Activated gamma-delta T cell treated with Interleukin-2 at 50 U/mL for 16 hours (primary cell): Measurements from ENCODE around the gene STARD7.
"Not testable (repeated sequence)": the region's sequence is repeated elsewhere in the genome, so short reads cannot be mapped to it uniquely, and the experiment has no call there.

ENCODE experiments used
- DNase-seq: peaks from one replicate; pipeline ENCODE4 v3.0.0-alpha.2; 2020

Gene STARD7

GRCh38 chr2:96233436-96233835 is 24.8 kb upstream of the STARD7 start:
- DNase-seq, result no peak

GRCh38 chr2:96231316-96231715 is 22.7 kb upstream of the STARD7 start:
- no peak for DNase-seq

GRCh38 chr2:96225016-96225533 is 16.4 kb upstream of the STARD7 start:
- no peak for DNase-seq

- DNase-seq, result not testable (repeated sequence)
These were observed 12.5 kb upstream of the STARD7 start for GRCh38 chr2:96221106-96221505.

GRCh38 chr2:96219959-96220358 is 11.3 kb upstream of the STARD7 start:
- DNase-seq, result not testable (repeated sequence)

- DNase-seq, result no peak
These were observed 10.0 kb upstream of the STARD7 start for GRCh38 chr2:96218508-96219131.

- DNase-seq, result no peak
These were observed 5.9 kb upstream of the STARD7 start for GRCh38 chr2:96214554-96214953.

- DNase-seq, result no peak
These were observed 4.8 kb upstream of the STARD7 start for GRCh38 chr2:96213379-96213778.

GRCh38 chr2:96212339-96212738 is 3.7 kb upstream of the STARD7 start:
- DNase-seq, result no peak

- no peak for DNase-seq
These were observed 1.1 kb upstream of the STARD7 start for GRCh38 chr2:96209729-96210085.

- no peak for DNase-seq
These were observed 543 bp upstream of the STARD7 start for GRCh38 chr2:96209011-96209728.

GRCh38 chr2:96207774-96208142 is 869 bp downstream of the STARD7 start:
- no peak for DNase-seq

GRCh38 chr2:96207073-96207773 is 1.4 kb downstream of the STARD7 start:
- no peak for DNase-seq

- DNase-seq, result no peak
These were observed 2.7 kb downstream of the STARD7 start for GRCh38 chr2:96205888-96206287.

- DNase-seq, result no peak
These were observed 3.6 kb downstream of the STARD7 start for GRCh38 chr2:96204836-96205624.

GRCh38 chr2:96203130-96204028 is 5.2 kb downstream of the STARD7 start:
- DNase-seq, result no peak

- no peak for DNase-seq
These were observed 6.3 kb downstream of the STARD7 start for GRCh38 chr2:96202152-96202854.

- no peak for DNase-seq
These were observed 7.3 kb downstream of the STARD7 start for GRCh38 chr2:96201338-96201737.

- DNase-seq, result no peak
These were observed 9.7 kb downstream of the STARD7 start for GRCh38 chr2:96198921-96199320.

GRCh38 chr2:96197546-96198255 is 10.9 kb downstream of the STARD7 start:
- no peak for DNase-seq
